ENCODE results near the gene EFCAB12.

DNA sequence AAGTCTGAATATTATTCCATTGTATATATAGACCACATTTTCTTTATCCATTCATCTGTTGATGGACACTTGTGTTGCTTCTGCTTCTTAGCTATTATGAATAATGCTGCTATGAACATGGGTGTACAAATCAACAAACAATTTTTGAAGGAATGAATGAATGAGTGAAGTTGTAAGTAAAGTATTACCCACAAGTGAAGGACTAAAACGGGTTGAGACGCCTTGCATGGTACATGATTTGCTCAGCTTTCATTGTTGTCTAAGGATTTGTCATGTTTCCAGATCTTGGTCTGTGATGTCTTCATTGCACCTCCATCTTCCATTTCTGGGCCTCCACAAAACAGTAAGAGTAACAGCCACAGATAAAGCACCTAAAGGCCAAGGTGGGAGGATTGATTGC is 32.1 kb upstream of the EFCAB12 start:
- TF ChIP-seq, protein P1, sequence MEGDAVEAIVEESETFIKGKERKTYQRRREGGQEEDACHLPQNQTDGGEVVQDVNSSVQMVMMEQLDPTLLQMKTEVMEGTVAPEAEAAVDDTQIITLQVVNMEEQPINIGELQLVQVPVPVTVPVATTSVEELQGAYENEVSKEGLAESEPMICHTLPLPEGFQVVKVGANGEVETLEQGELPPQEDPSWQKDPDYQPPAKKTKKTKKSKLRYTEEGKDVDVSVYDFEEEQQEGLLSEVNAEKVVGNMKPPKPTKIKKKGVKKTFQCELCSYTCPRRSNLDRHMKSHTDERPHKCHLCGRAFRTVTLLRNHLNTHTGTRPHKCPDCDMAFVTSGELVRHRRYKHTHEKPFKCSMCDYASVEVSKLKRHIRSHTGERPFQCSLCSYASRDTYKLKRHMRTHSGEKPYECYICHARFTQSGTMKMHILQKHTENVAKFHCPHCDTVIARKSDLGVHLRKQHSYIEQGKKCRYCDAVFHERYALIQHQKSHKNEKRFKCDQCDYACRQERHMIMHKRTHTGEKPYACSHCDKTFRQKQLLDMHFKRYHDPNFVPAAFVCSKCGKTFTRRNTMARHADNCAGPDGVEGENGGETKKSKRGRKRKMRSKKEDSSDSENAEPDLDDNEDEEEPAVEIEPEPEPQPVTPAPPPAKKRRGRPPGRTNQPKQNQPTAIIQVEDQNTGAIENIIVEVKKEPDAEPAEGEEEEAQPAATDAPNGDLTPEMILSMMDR (IDR thresholded peaks at IDR 0.05; ENCODE audit: low read depth, low read length) = no peak
- no peak for TF ChIP-seq EZH2phosphoT487 (IDR thresholded peaks at IDR 0.05; ENCODE audit: low read depth)
